ENCODE results near the gene EDC3.

GRCh38 chr15:74610302-74610951, 85.4 kb downstream of the EDC3 start:
- no peak for TF ChIP-seq POLR2A (IDR thresholded peaks at IDR 0.05)
- no peak for TF ChIP-seq POLR2AphosphoS5 (IDR thresholded peaks at IDR 0.05)

Data from prostate gland (tissue), 1 donor.